ENCODE results near the gene LRRC49.

DNA sequence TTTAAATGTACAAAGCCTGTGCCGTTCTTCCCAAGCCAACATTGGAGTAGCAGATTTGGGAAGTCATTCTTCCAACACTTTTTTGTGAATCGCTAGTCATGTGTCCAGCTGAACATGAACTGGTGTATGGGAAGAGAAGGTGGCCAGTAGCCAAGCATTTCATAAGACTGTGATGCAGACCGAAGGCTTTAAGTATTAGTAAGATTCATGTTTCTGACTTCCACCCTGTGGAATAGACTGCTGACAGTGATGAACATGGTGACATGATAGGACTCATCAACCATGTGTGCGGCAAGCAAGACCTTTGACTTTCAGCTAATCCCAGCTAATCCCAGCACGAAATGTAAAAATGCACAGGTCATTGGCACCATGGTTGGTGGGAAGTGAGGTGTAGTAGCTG is 174.4 kb downstream of the LRRC49 start:
- TF ChIP-seq, protein P1, sequence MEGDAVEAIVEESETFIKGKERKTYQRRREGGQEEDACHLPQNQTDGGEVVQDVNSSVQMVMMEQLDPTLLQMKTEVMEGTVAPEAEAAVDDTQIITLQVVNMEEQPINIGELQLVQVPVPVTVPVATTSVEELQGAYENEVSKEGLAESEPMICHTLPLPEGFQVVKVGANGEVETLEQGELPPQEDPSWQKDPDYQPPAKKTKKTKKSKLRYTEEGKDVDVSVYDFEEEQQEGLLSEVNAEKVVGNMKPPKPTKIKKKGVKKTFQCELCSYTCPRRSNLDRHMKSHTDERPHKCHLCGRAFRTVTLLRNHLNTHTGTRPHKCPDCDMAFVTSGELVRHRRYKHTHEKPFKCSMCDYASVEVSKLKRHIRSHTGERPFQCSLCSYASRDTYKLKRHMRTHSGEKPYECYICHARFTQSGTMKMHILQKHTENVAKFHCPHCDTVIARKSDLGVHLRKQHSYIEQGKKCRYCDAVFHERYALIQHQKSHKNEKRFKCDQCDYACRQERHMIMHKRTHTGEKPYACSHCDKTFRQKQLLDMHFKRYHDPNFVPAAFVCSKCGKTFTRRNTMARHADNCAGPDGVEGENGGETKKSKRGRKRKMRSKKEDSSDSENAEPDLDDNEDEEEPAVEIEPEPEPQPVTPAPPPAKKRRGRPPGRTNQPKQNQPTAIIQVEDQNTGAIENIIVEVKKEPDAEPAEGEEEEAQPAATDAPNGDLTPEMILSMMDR (IDR thresholded peaks at IDR 0.05; ENCODE audit: low read depth, low read length, poor library complexity, severe bottlenecking), result no peak
- no peak for TF ChIP-seq EZH2phosphoT487 (IDR thresholded peaks at IDR 0.05; ENCODE audit: borderline replicate concordance, low read length)
